HG03135 (cell line): ENCODE data around the gene ROBO1.
"Not testable (repeated sequence)": the region's sequence is repeated elsewhere in the genome, so short reads cannot be mapped to it uniquely, and the experiment has no call there.

ENCODE experiments used
- ATAC-seq: cut with Tn5 transposase; IDR thresholded peaks from one replicate; pipeline ENCODE4 v1.9.1; 2021; ENCODE audit warnings: mild to moderate bottlenecking, moderate library complexity; ENCODE audit not compliant: unreplicated experiment

The ROBO1 gene

DNA sequence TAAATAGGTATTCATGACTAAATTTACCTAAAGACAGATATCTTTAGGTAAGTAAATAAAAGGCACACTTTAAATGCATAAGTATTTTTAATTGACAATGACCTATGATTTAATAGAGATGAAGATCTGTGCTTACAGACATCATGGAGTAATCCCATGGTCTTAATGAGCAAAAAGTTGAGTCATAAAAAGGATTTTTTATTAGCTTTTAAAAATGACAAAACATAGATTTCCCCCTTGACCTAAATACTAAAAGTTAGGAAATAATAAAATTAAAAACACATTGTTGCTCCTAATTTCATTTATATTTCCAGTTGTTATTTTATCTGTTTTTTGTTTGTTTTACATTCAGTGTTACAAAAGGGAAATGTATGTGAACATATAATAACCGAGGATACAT is 1005.7 kb downstream of the ROBO1 start:
- ATAC-seq, result no peak

DNA sequence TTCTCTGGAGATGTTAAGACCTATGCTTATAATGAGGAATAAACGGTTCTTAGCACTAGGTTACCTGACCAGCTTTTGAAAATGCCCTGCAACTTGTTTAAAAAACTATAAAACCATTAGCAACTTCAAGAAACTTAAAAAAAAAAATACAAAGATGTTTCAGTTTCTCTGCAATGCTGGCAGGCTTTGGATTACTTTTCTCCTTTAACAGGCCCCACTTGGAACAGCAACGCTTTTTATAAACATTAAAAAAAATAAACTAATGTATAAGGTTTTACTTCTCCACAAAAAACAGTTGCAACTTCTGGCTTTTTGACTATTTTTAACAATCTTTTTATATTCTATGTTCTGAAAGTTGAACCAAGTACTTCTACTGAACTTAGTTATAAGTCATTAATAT is 1006.7 kb downstream of the ROBO1 start:
- no peak for ATAC-seq

DNA sequence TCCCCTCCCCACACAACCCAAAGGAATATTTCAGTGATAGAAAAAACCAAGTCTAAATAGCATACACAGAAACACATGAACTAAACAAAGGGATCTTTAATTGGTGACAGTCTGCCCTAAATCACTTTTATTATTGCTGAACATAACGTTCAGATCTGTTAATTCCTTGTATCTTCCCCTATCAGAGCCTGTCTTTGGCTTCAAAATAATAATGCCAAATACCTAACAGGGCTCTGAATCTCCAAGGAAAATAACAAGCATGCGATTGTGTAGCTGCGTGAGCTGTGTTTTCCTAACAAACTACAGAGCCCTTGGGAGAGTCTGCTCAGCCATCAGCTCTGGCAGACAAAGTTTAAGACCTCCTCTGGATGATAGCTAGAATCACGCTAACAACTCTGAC is 1010.1 kb downstream of the ROBO1 start:
- no peak for ATAC-seq

DNA sequence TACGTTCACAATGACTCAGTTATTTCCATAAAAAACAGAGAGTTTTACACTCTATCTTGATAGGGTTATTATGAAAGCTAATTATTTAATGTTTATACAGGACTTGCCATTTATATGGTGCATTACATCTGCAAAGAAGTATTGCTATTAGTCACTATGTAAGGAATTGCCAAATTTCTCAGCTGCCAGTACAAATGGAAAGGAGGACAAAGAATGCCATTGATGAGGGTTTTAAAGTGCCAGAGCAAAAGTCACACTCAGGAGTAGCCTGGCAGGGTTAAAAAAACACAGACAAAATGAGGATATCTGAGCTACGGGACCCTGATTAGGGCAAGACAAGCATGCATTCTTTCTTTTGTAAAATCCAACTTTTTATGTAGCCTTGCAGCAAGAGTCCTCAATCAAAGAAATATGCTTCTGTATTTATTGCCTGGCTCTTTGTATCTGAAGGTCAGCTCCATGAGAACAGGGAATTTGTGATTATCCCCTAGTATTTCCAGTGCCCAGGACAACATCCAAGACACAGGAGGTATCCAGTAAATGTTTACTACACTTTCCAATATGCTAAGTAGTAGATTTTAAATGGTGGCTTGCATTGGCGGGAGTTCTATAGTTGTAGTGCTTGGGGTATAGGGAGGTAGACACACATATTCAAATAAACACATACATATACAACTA is 1013.6 kb downstream of the ROBO1 start:
- no peak for ATAC-seq

DNA sequence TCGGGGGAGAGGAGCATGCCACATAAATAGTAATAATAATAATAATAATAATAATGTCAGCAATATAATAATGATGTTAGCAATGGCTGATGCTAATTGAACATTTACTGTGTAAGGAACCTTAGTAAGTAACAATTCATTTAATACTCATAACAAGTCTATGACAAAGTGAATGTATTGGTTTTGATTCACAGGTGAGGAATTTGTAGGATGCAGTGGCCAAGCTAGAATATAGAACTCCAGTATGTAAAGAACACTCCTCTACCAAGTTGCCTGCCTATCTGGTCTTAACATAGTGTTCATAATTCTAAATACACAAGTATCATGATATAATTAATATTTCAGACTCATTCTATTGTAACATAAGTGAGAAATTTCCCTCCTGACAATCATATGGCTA is 1016.5 kb downstream of the ROBO1 start:
- no peak for ATAC-seq

DNA sequence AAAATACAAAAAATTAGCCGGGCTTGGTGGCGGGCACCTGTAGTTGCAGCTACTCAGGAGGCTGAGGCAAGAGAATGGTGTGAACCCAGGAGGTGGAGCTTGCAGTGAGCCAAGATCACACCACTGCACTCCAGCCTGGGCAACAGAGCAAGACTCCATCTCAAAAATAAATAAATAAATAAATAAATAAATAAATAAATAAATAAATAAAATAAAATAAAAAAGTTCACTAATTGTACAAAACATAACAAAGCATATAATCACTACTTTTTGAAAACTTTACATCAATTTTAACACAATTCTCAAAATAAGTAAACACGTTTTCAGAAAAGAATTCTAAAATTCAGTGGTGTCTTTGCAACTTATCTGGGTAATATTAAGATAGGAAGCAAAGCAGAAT is 1017.5 kb downstream of the ROBO1 start:
- not testable (repeated sequence) for ATAC-seq

DNA sequence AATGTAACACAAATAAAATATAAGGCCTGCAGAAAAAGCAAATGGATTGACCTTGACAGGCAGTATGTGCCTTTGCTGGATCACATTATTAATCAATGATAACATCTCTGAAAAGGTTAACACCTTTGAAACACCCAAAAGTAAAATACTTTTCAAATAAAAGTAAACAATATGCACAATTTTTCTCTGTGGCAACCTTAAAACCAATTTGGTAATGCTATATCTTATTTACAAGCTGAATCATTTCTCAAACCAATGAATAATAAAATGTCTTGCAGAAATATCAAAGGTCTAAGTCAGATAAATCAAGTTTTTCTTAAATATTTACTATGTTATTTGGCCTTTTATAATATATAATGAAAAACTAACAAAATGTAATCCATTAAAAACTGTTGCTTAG is 1018.7 kb downstream of the ROBO1 start:
- no peak for ATAC-seq

DNA sequence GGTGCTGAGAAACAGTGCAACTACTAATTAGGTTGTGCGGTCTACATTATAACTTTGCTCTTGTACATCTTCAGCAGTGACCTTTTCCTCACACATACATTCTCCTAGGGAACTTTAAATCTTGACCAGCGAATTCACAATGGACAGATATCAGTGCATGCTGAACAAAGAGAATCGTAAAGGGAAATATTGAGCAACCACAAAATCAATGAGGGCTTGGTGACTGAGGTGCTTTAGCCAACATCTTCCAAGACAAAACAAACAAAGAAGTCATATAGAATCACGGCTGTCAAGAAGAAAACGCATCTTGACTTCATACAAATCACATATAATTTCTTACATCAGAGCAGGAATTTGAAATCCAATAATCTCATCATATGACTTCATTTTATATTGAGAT is 1022.0 kb downstream of the ROBO1 start:
- ATAC-seq, result no peak

DNA sequence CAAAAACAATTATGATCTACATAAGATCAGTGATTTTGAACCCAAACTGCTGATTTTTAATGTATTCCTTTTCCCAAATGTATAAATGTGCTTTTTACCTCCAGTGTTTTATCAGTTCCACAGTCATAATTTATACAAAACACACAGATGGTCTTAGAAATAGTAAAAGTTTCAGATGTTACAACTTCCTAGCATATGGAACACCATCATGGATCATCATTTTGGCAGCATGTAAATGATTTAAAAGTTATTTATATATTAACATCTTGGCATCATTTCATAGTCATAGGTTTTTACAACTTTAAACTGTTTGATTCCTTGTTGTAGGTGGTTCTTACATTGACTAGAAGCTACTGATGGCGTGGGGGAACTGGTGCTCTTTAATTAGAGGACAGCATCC is 1025.3 kb downstream of the ROBO1 start:
- ATAC-seq, result no peak

DNA sequence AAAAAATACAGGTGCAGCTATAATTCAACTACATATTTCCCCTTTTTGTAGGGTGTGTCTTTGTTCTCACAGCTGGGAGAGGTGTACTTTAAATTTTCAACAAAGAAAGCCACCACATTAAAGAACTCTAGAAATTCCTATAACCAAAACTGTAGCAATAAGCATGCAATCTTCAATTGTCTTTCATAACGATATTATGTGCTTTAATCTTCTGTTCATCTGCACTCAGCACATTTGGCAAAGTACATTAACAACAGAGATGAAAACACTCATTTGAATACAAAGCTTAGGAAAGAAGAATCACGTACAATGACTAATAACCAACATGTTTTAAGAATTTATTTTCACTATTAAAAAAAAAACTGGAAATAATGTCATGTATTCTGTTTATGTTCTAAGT is 1025.8 kb downstream of the ROBO1 start:
- no peak for ATAC-seq

DNA sequence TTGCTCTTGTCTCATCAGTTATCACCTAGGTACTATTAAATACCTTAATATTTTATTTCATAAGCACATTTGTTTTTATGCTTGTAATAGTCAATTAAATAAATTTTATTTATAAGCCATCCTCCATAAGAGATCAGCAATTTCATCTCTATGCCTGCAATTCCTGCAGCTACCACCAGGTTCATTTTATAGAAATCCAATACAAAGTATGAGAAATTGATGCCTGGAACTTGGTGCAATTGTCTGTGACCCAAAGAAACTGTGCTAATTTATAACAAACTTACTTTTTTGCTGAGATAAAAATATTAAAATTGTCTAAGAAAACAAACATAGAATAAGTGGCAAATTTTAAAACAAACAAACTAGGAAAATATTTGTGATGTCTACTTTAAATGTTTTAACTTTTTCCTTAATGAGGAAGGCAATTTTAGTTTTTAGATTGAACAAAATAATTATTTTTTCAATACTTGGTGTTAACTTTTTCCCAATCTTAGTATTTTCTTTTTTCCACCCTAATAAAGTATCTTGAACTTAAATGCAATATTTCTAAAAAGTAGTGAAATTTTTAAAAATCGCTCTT is 1026.6 kb downstream of the ROBO1 start:
- no peak for ATAC-seq

DNA sequence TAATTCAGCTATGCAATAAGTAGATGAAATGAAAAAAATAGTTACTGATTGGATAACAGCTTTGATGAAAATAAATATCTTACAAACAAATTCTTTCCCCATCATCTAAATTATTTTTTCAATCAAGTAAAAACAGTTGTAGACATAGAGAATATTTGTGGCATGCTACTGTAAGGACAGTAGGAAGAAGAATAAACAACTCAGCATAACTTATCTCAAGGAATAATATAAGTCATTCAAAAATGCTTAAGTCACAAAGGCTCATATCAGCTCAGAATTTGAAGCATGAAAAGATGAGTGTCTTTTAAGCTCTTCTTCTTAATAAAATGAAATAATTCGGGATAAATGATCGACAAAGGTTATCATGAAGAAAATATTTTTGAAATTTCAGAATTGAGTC is 1029.0 kb downstream of the ROBO1 start:
- no peak for ATAC-seq

DNA sequence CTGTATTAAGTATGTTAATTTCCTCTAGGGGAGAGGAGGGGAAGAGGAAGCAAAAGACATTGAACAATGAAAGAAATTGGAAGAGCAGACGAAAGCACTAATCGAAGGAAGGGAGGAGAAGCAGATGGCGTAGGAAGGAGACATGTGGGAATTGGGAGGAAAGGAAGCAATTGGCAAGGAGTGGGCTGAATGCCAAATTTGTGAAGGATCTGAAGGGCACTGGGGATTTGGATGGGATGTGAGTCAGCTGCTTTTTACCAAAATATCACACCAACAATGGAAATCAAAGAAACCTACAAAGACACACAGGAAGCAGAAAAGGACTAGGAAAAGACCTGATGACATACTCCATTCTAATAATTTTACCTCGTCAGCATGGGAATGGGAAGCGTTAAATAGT is 1029.8 kb downstream of the ROBO1 start:
- ATAC-seq, result no peak

DNA sequence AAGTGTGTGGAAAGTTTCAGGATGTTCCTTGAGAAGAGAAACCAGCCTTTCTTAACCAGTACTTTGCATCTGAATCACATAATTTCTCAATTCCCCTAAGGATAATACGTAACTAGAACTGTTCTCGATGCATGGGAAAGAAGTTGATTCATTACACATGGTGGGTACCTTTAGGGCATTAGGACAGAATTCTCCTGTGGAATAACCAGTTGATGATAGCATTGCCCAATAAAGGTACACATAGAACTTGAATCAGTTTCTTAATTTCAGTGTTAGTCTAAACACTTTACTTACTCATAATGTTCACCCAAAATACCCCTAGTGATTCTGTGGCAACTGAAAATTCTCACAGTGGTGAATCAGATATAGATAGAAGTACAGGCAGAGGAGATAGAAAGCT is 1030.9 kb downstream of the ROBO1 start:
- no peak for ATAC-seq

DNA sequence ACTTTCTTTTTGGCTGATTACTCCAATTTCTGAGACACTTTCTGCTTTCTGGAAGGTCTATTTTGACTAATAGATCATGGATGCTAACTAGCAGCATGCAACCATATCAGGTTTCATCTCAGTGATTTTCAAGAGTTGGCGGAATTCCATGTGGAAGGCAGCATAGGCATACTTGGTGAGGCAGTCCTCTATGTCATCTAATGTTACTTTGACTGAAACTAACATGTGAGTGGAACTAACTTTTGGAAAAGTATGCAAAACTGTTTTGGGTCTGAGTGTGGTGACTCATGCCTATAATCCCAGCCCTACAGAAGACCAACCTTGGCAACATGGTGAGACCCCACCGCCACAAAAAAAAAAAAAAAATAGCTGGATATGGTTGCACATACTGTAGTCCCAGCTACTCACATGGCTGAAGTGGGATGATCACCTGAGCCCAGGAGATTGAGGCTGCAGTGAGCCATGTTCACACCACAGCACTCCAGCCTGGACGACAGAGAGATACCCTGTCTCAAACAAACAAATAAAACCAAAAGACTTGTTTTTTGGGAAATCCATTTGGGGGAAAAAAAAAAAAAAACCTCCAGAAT is 1033.7 kb downstream of the ROBO1 start:
- ATAC-seq, result no peak

DNA sequence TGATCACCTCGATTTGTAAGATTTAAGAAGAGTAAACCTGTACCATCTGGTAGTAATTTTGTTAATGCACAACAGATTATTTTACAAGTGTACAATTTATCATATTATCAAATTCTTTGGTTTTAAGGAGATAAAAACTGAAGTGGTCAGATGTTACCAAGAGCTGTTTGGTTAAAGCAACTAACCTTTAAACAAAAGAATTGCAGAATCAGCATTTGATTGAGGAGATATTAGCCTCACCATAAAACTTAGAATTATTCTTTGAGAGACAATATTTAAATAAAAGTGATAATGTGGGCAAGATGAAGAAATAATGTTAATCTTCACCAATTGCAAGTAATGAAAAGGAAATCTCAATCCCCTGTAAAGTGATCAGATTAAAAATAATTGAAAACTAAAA is 1034.9 kb downstream of the ROBO1 start:
- ATAC-seq, result no peak

DNA sequence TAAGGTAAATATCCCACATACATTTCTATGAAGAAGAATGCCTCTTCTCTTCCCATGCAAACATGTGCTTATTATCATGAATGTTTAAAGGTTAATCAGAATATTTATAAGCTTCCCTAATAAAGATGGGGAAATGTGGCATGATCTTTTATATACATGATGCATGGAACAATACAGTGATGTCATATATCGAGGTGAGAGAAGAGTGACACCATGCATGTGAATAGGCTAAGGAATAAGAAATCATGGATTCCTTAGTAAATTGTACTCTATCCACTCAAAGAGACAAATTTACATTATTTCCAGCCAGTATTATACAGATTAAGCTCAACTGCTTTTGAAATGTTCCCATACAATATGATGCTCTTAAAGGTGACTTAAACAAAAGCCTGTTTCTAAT is 1035.3 kb downstream of the ROBO1 start:
- no peak for ATAC-seq

DNA sequence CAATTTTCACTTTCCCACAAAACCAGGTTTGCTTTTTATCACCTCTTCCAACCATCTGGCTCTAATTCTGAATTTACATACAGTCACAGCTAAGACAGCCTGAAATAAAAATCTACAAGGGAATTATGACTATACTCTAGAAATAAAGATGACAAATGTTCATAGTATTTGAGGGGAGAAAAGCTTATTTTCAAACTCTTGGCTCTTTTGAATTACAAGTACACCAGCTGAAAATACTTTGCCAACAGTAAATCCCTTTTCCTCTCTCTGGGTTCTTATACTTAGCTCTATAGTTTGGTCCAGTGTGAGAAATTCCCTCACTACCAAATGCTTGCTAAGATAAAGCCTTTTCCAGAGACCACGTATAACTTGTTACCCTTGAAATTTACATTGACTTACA is 1037.9 kb downstream of the ROBO1 start:
- no peak for ATAC-seq

DNA sequence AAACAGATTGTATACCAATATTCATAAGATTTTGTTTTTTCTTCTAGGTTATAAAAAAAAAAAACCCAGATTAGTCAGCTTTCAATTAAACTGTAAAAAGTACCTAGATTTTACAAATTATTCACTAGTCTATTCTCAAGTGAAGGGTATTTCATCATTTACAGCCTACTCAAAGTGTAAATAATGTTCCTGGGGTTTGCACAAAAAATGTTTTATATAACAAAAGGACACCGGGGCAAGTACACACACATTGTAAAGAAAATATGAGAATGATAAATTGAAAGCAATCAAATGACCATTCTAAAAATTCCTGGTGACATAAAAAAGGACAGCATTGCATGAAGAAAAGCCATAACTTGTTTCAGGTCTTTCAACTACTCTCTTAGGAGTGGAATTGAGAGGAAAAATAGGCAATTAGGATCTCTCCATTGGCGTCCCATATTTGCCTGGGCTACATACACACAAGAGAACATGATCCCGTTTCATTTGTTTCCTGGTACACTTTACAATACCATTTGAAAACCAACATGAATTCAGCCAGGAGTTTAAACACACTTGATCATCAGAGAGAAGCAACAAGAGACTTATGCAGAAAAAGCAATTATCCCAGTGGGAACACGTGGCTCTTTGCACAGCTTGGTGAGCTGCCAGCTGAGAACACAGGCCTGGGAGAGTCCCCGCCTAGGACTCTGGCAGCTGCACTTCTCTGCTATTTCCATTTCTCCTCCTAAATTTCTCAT is 1039.2 kb downstream of the ROBO1 start:
- ATAC-seq, result no peak

DNA sequence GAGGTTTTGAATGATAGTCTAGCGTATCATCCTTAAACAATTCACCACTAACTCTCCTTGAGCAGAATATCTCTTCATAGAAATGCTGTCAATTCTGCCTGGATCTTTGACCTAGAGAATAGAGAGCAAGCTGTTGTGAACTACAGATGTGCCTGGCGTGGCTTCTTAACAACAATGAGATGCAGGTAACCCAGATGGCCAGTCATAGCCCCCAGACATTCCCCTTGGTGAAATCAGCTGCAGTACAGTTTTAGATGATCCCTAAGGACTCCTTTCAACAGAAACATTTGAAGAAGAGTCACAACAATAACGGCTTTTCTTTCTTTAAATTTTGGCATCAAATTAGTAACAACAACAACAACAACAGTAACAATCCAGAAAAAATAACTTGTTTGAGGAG is 1041.3 kb downstream of the ROBO1 start:
- ATAC-seq, result no peak

DNA sequence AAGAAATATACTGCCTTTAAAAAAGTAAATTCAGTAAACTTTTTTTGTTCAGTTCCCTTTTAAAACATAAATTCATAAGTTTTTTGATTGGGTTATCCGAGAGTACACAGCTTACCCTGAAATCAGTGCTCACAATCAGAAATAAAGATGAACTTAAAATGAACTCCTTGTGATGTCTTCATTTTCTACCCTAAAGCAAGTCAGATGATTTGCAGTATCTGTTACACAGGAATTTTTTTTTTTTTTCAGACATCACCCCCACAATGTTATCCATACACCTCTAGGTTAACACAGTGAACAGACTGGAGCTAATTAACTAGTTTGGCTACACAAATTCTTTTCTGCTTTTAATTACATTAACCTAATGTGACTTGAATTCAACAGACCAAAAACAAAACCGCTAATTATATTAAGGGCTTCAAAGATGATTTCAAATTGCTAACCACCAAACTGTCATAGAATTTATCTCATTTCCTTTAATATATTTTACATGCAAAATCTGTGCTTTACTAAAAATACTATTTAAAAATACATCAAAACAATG is 1042.0 kb downstream of the ROBO1 start:
- ATAC-seq, result no peak

DNA sequence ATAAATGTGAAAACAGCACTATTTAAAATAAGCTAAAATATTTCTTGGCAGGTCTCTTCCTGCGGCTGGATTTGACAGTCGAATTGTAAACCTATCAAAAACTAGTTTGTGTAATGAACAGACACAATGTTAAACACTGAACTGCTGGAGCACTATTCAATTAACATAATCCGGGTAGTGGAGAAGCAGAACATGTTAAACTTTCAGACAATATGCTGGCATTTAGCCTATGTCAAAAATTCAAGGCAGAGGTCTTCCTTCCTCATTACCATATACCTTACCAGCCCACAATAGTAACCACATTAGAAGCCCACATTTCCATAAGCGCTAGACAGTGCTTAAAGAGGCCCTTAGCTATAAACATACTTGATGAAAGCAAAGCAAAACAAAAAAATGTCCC is 1042.9 kb downstream of the ROBO1 start:
- ATAC-seq, result no peak
